ENCODE data around the gene RASGRP3. TPM values are rescaled to one million over a fixed set of nuclear protein-coding genes. Genes with fewer than 3 reads are reported as not detected.

The RASGRP3 gene
- total RNA-seq, 1 donor from 2014 or later: 184 TPM

- no peak for DNase-seq (ENCODE audit: low read depth in 2 of 2)
Observed at GRCh38 chr2:33579227-33579626, 102.8 kb downstream of the RASGRP3 start.

- DNase-seq (ENCODE audit: low read depth in 2 of 2): no peak
Observed at GRCh38 chr2:33581872-33582271, 105.4 kb downstream of the RASGRP3 start.

- peak; percentile 37 to 60 for DNase-seq (ENCODE audit: low read depth in 2 of 2)
Observed at GRCh38 chr2:33583194-33583938, 106.9 kb downstream of the RASGRP3 start.

- no peak for DNase-seq (ENCODE audit: low read depth in 2 of 2)
Observed at GRCh38 chr2:33586766-33587165, 110.3 kb downstream of the RASGRP3 start.

GRCh38 chr2:33588232-33588631 is 111.8 kb downstream of the RASGRP3 start:
- no peak for DNase-seq (ENCODE audit: low read depth in 2 of 2)

GRCh38 chr2:33589444-33589843 is 113.0 kb downstream of the RASGRP3 start:
- DNase-seq (ENCODE audit: low read depth in 2 of 2): peak; percentile 30 to 41

- DNase-seq (ENCODE audit: low read depth in 2 of 2): no peak
Observed at GRCh38 chr2:33595385-33595784, 118.9 kb downstream of the RASGRP3 start.

GRCh38 chr2:33597026-33597425 is 120.6 kb downstream of the RASGRP3 start:
- DNase-seq (ENCODE audit: low read depth in 2 of 2): no peak

- peak in 1 of 2 donors; percentile 66 for DNase-seq (ENCODE audit: low read depth in 2 of 2)
Observed at GRCh38 chr2:33598561-33599174, 122.2 kb downstream of the RASGRP3 start.

GRCh38 chr2:33599175-33599942 is 122.9 kb downstream of the RASGRP3 start, which contains the start of gene FAM98A:
Gene FAM98A, minus strand, starts transcription at chr2:33599299. Its CDS starts 78 bp downstream, at chr2:33599221.
- peak; percentile 97 to 99 for DNase-seq (ENCODE audit: low read depth in 2 of 2)

- DNase-seq (ENCODE audit: low read depth in 2 of 2): no peak
Observed at GRCh38 chr2:33599943-33600192, 123.4 kb downstream of the RASGRP3 start.

GRCh38 chr2:33602201-33602830 is 125.9 kb downstream of the RASGRP3 start:
- DNase-seq (ENCODE audit: low read depth in 2 of 2): no peak

- no peak for DNase-seq (ENCODE audit: low read depth in 2 of 2)
Observed at GRCh38 chr2:33603416-33603815, 127.0 kb downstream of the RASGRP3 start.

- DNase-seq (ENCODE audit: low read depth in 2 of 2): no peak
Observed at GRCh38 chr2:33605056-33605455, 128.6 kb downstream of the RASGRP3 start.

- DNase-seq (ENCODE audit: low read depth in 2 of 2): no peak
Observed at GRCh38 chr2:33606100-33606499, 129.7 kb downstream of the RASGRP3 start.

- no peak for DNase-seq (ENCODE audit: low read depth in 2 of 2)
Observed at GRCh38 chr2:33606622-33607021, 130.2 kb downstream of the RASGRP3 start.

- DNase-seq (ENCODE audit: low read depth in 2 of 2): no peak
Observed at GRCh38 chr2:33607251-33607721, 130.8 kb downstream of the RASGRP3 start.

GRCh38 chr2:33607905-33608304 is 131.5 kb downstream of the RASGRP3 start:
- no peak for DNase-seq (ENCODE audit: low read depth in 2 of 2)

GRCh38 chr2:33614190-33614589 is 137.7 kb downstream of the RASGRP3 start:
- DNase-seq (ENCODE audit: low read depth in 2 of 2): no peak
